Spleen (tissue), 11 donors: ENCODE data around the gene SPINK2. TPM values are rescaled to one million over a fixed set of nuclear protein-coding genes. Genes with fewer than 3 reads are reported as not detected.
A peak's percentile ranks its signal among the peaks of the same experiment; 100 is the strongest.

Experiments used
- DNase-seq: peaks from one replicate; pipeline ENCODE4 v3.0.0-alpha.2; 2020
- H3K27ac ChIP-seq, 8 donors: fragments of 200-600 bp; sonication (generic) in 7 of 8; 1 replicate in 4 of 8; 2 replicates in 4 of 8; pipeline versions ENCODE4 v1.5.0 to v1.8.0; 2016 to 2021; ENCODE audit warnings: inconsistent platforms in 4 of 8, mild to moderate bottlenecking in 4 of 8, moderate library complexity in 1 of 8
- H3K27me3 ChIP-seq, 7 donors: fragments of 200-600 bp; sonication (generic) in 6 of 7; replicated peaks in 1 of 7; 1 replicate in 4 of 7; 2 replicates in 3 of 7; pipeline versions ENCODE4 v1.5.0 to v1.8.0; 2016 to 2021; ENCODE audit warnings: inconsistent platforms in 3 of 7, mild to moderate bottlenecking in 1 of 7
- H3K36me3 ChIP-seq, 6 donors: fragments of 200-600 bp; sonication (generic) in 5 of 6; 1 replicate in 4 of 6; 2 replicates in 2 of 6; pipeline versions ENCODE4 v1.5.0 to v1.8.0; 2016 to 2021; ENCODE audit warnings: inconsistent platforms in 2 of 6
- H3K4me1 ChIP-seq, 6 donors: fragments of 200-600 bp; sonication (generic) in 5 of 6; 1 replicate in 3 of 6; 2 replicates in 3 of 6; pipeline versions ENCODE4 v1.5.0 to v1.8.0; 2016 to 2021; ENCODE audit warnings: inconsistent platforms in 3 of 6
- H3K4me3 ChIP-seq, 8 donors: fragments of 200-600 bp; sonication (generic) in 7 of 8; 1 replicate in 4 of 8; 2 replicates in 4 of 8; pipeline versions ENCODE4 v1.5.0 to v1.8.0; 2016 to 2021; ENCODE audit warnings: inconsistent platforms in 4 of 8, mild to moderate bottlenecking in 4 of 8, moderate library complexity in 2 of 8
- H3K9me3 ChIP-seq, 8 donors: fragments of 200-600 bp; sonication (generic) in 7 of 8; 1 replicate in 4 of 8; 2 replicates in 4 of 8; pipeline versions ENCODE4 v1.5.0 to v1.8.0; 2016 to 2021; ENCODE audit warnings: inconsistent platforms in 4 of 8
- POLR2A ChIP-seq, 3 donors: fragments of 450-650 bp; IDR thresholded peaks; one replicate each; pipeline ENCODE4 v1.5.1; 2017; ENCODE audit warnings: antibody characterized with exemption in 3 of 3, mild to moderate bottlenecking in 1 of 3
- POLR2AphosphoS5 ChIP-seq, 3 donors: sonication (generic); formaldehyde crosslinking; IDR thresholded peaks; one replicate each; pipeline ENCODE4 v1.5.1; 2017; ENCODE audit warnings: antibody characterized with exemption in 3 of 3
- WGBS, 5 donors: extraction: QIAGEN DNeasy Blood & Tissue Kit in 3 of 5; methylation state at CpG; one replicate each; pipeline versions ENCODE4 v1.1.5 to v1.1.7; 2013 to 2018; 5-methylcytosine and 5-hydroxymethylcytosine counted together
- intact Hi-C: fragments of 100-400 bp; cut with DNase I; formaldehyde crosslinking; loops from one replicate; pipeline ENCODE4 v1.15.0; 2023; ENCODE audit warnings: low total_unique reads
- polyA plus RNA-seq, 3 donors: library from polyadenylated mRNA; stranded (reverse); fragments of 200-250 nt; gene quantifications; one replicate each; pipeline ENCODE4 v1.2.1, GENCODE V29; 2013
- total RNA-seq, 7 donors: library from RNA; depleted of rRNA in 3 of 7; stranded (reverse); fragments of >200 nt in 3 of 7; fragmentation: NEBNext Ultra II Directional in 4 of 7; extraction: Animal tissue kit (Norgen Biotek cat#: 25700) in 4 of 7; gene quantifications; one replicate each; pipeline versions ENCODE4 v1.1.0 to v1.2.1, GENCODE V29; 2016 to 2021
- TF ChIP-seq, protein P1 (sequence below), 11 experiments: fragments of 200-600 bp in 7 of 11; fragments of 450-650 bp in 4 of 11; sonication (generic) in 4 of 11; IDR thresholded peaks in 8 of 11; conservative IDR thresholded peaks in 3 of 11; 1 replicate in 7 of 11; 2 replicates in 4 of 11; pipeline versions ENCODE4 v1.4.0 to v1.8.0; 2016 to 2021; ENCODE audit warnings: antibody characterized with exemption in 11 of 11, inconsistent platforms in 4 of 11, mild to moderate bottlenecking in 1 of 11
- donor health status: healthy with polysubstance abuse.
- donor health status: DM: no; HTN: no; CAD: no; lungs with moderate emphysema.
- donor health status: DM: no; HTN: no; CAD: no.
- donor health status: Bipolar disorder and iron deficiency.
- donor health status: healthy.
- donor health status: DM: no; HTN: no; CAD: no.
- donor health status: DM: yes; HTN: yes; CAD: no.

Gene SPINK2
- total and polyA plus RNA-seq, 10 donors, result 0.88 to 8.2 (median 1.5) TPM; not detected in 2

DNA sequence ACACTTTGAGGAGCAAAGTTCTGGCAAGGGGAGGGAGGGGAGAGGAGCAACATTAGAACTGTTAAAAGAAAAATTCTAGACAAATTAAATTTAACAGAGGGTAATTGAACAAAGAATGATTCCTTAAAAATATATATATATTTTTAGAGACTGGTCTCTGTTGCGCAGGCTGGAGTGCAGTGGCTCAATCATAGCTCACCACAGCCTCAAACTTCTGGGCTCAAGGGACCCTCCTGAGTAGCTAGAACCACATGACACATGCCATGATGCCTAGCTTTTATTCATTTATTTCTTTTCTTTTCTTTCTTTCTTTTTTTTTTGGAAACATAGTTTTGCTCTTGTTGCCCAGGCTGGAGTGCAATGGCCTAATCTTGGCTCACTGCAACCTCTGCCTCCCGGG is 19.1 kb upstream of the SPINK2 start:
- peaks cover 0 to 7% (median 5%) of the 10 kb centered on the region in 6 donors for H3K4me1 ChIP-seq
- no peaks in the 10 kb centered on the region for H3K9me3 ChIP-seq
- intact Hi-C loops, result no loop called here
- DNase-seq, result no peak
- H3K4me3 ChIP-seq, result no peak overlapping the region
- TF ChIP-seq, protein P1, sequence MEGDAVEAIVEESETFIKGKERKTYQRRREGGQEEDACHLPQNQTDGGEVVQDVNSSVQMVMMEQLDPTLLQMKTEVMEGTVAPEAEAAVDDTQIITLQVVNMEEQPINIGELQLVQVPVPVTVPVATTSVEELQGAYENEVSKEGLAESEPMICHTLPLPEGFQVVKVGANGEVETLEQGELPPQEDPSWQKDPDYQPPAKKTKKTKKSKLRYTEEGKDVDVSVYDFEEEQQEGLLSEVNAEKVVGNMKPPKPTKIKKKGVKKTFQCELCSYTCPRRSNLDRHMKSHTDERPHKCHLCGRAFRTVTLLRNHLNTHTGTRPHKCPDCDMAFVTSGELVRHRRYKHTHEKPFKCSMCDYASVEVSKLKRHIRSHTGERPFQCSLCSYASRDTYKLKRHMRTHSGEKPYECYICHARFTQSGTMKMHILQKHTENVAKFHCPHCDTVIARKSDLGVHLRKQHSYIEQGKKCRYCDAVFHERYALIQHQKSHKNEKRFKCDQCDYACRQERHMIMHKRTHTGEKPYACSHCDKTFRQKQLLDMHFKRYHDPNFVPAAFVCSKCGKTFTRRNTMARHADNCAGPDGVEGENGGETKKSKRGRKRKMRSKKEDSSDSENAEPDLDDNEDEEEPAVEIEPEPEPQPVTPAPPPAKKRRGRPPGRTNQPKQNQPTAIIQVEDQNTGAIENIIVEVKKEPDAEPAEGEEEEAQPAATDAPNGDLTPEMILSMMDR (IDR thresholded peaks at IDR 0.05 in 8 of 11, conservative IDR thresholded peaks at IDR 0.05 in 3 of 11), result no peak
- TF ChIP-seq POLR2A (IDR thresholded peaks at IDR 0.05), result no peak
- TF ChIP-seq POLR2AphosphoS5 (IDR thresholded peaks at IDR 0.05), result no peak
- H3K27ac ChIP-seq, result no peak overlapping the region
- H3K27me3 ChIP-seq, result no peaks in the 10 kb centered on the region
- WGBS, 5 donors, result 65 to 100% (median 94%) methylated on average over 2 of the region's 2 CpGs
- H3K36me3 ChIP-seq, result no peaks in the 10 kb centered on the region

DNA sequence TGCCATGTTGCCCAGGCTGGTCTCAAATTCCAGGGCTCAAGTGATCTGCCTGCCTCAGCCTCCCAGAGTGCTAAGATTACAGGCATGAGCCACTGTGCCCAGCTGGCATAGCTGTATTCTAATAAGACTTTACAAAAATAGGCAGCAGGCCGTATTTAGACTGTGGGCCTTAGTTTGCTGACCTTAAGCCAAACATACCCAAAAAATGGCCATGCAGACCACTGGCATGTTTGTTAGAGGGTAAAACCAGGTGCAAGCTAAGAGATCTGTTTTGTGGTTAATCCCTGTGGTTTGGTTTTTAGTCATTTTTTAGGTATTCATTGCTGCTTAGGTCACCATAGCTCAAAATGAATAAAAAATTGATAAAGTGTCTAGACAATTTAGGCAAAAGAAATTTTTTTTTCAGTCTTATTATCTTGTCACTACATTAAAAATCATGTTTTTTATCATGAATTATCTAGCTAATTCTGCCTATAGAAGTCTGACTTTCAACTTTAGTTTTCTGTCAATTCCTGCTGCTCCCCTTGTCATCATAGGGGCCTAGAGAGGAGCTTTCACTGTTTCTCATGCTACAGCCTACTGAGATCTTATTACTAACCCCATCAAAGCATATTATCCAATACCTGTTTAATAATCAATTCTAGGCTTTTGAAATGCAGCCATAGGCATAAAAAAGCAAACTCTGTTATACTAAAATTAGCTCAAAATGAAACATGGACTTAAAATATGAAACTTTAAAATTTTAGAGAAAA is 7.5 kb upstream of the SPINK2 start:
- peaks cover 0 to 5% (median 0%) of the 10 kb centered on the region in 6 donors for H3K4me1 ChIP-seq
- H3K9me3 ChIP-seq, result no peaks in the 10 kb centered on the region
- H3K27ac ChIP-seq, result no peak overlapping the region
- TF ChIP-seq POLR2A (IDR thresholded peaks at IDR 0.05) (no peak), POLR2AphosphoS5 (IDR thresholded peaks at IDR 0.05) (no peak)
- TF ChIP-seq, protein P1 (IDR thresholded peaks at IDR 0.05 in 8 of 11, conservative IDR thresholded peaks at IDR 0.05 in 3 of 11), result no peak
- no peaks in the 10 kb centered on the region for H3K36me3 ChIP-seq
- intact Hi-C loops, result no loop called here
- no peaks in the 10 kb centered on the region for H3K27me3 ChIP-seq
- H3K4me3 ChIP-seq, result no peak overlapping the region
- WGBS, 5 donors, result 60 to 89% (median 82%) methylated on average over 1 of the region's 1 CpG
- DNase-seq, result no peak

DNA sequence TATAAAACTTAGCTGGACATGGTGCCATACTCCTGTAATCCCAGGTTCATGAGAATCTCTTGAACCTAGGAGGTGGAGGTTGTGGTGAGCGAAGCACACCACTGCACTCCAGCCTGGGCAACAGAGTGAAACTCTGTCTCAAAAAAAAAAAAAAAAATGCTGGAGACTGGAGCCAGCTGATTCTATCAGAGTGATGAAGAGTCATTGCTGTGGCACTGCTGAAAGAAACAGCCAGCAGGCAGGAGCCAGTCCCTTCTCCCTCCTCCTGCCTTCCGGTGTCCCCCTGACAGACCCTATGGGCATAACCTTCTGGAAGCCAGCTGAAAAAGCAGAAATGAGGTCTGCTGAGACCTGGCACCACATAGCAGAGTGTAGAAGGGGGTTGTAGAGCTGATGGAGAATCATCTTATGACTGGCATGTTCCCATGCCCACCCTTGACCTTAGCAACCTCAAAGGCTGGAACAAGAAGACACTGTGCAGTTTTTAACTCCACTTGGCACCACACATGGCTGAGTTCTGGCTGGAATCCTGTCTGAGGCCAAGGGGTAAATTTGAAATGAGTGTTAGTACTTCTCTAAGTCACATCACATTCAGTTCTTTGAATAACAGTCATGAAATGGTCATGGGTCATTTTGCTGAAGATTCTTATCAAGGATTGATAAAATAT is 2.6 kb upstream of the SPINK2 start:
- Histone ChIP-seq H3K4me1 (peaks cover 0 to 23% (median 13%) of the 10 kb centered on the region in 6 donors), H3K9me3 (no peaks in the 10 kb centered on the region), H3K27me3 (peaks cover 0 to 32% (median 12%) of the 10 kb centered on the region in 7 donors), H3K36me3 (no peaks in the 10 kb centered on the region), H3K27ac (peak overlapping the region in 2 of 8 donors; percentile 28 to 42), H3K4me3 (no peak overlapping the region)
- DNase-seq, result no peak
- TF ChIP-seq, protein P1 (IDR thresholded peaks at IDR 0.05 in 8 of 11, conservative IDR thresholded peaks at IDR 0.05 in 3 of 11), result no peak
- TF ChIP-seq POLR2AphosphoS5 (IDR thresholded peaks at IDR 0.05), result peak in 1 of 3 donors; percentile 18
- WGBS, 5 donors, result 67 to 88% (median 74%) methylated on average over 2 of the region's 2 CpGs
- intact Hi-C loops, result no loop called here

DNA sequence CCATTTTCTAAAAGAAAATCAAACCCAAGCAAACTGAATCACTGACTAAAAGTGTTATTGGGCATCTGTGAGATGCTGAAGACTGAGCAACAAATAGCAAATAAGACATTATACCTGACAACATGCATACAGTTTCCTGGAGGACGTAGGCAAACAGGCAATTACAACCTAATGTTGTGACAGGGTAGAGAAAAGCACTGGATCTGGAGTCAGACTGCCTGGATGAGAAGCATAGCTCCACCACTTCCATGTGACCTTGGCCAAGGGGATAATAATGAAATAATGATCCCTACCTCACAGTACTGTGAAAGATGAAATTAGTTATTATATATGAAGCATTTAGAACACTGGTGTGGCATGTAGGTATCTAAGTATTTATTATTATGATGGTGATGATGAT is 2.7 kb downstream of the SPINK2 start:
- intact Hi-C loops, result no loop called here
- Histone ChIP-seq H3K36me3 (no peaks in the 10 kb centered on the region), H3K9me3 (no peaks in the 10 kb centered on the region), H3K27ac (no peak overlapping the region), H3K27me3 (peaks cover 0 to 32% (median 12%) of the 10 kb centered on the region in 7 donors), H3K4me1 (peaks cover 0 to 41% (median 22%) of the 10 kb centered on the region in 6 donors), H3K4me3 (no peak overlapping the region)
- no peak for DNase-seq
- no peak for TF ChIP-seq POLR2A (IDR thresholded peaks at IDR 0.05)
- TF ChIP-seq, protein P1 (IDR thresholded peaks at IDR 0.05 in 8 of 11, conservative IDR thresholded peaks at IDR 0.05 in 3 of 11), result no peak
- TF ChIP-seq POLR2AphosphoS5 (IDR thresholded peaks at IDR 0.05), result no peak
- WGBS, 5 donors, result 45 to 69% (median 60%) methylated on average over 1 of the region's 1 CpG
